B cell (primary cell): ENCODE results near the gene PRKACB. TPM values are rescaled to one million over a fixed set of nuclear protein-coding genes. Genes with fewer than 3 reads are reported as not detected.
"Not testable (repeated sequence)": the region's sequence is repeated elsewhere in the genome, so short reads cannot be mapped to it uniquely, and the experiment has no call there.

Experiments
- ATAC-seq: fragments of 200-7000 bp; cut with Tn5 transposase; one replicate; pipeline ENCODE4 v1.10.0; 2021; ENCODE audit warnings: low read depth, mild to moderate bottlenecking, moderate number of reproducible peaks, moderate library complexity
- CTCF ChIA-PET: fragments of 350-600 bp; sonication (Branson Sonifier 250); formaldehyde crosslinking; loops from one replicate; lab custom pipeline; 2021; ENCODE audit warnings: antibody characterized with exemption, inconsistent platforms; lab: Charles Lee
- POLR2A ChIA-PET: fragments of 350-600 bp; sonication (Branson Sonifier 250); formaldehyde crosslinking; loops from one replicate; lab custom pipeline; 2021; ENCODE audit warnings: antibody characterized with exemption; lab: Charles Lee
- DNase-seq: peaks from one replicate; pipeline ENCODE4 v3.0.0; 2013
- H2AFZ ChIP-seq: 2 replicates; pipeline ENCODE4 v1.6.1; 2012; ENCODE audit warnings: mild to moderate bottlenecking, low read depth, low read length; ENCODE audit not compliant: insufficient read depth, poor library complexity, severe bottlenecking
- H3K27ac ChIP-seq, 2 donors: 1 replicate in 1 of 2; 2 replicates in 1 of 2; pipeline ENCODE4 v1.5.1; 2012 to 2013; ENCODE audit warnings: low read length in 2 of 2, mild to moderate bottlenecking in 2 of 2, moderate library complexity in 1 of 2
- H3K27me3 ChIP-seq, 4 experiments: fragments of 200-600 bp in 1 of 4; sonication (generic) in 1 of 4; replicated peaks in 1 of 4; 1 replicate in 2 of 4; 2 replicates in 2 of 4; pipeline versions ENCODE4 v1.6.1 to v1.7.0; 2013 to 2016; ENCODE audit warnings: low read length in 3 of 4, mild to moderate bottlenecking in 2 of 4, mixed read lengths in 1 of 4, moderate library complexity in 1 of 4; ENCODE audit not compliant: insufficient read depth in 4 of 4, control insufficient read depth in 3 of 4; ENCODE audit errors: control extremely low read depth in 1 of 4
- H3K36me3 ChIP-seq, 2 experiments: replicated peaks in 1 of 2; 1 replicate in 1 of 2; 2 replicates in 1 of 2; pipeline versions ENCODE4 v1.6.1 to v1.7.1; 2013; ENCODE audit warnings: low read length in 1 of 2; ENCODE audit not compliant: insufficient read depth in 2 of 2, control insufficient read depth in 1 of 2; ENCODE audit errors: control extremely low read depth in 1 of 2, extremely low read depth in 1 of 2
- H3K4me1 ChIP-seq, 2 donors: fragments of 200-600 bp in 1 of 2; sonication (generic) in 1 of 2; 1 replicate in 1 of 2; 2 replicates in 1 of 2; pipeline versions ENCODE4 v1.5.1 to v1.6.1; 2013 to 2017; ENCODE audit warnings: low read length in 2 of 2; ENCODE audit not compliant: control insufficient read depth in 2 of 2, insufficient read depth in 2 of 2
- H3K4me2 ChIP-seq: replicated peaks from 2 replicates; pipeline ENCODE3; 2012; ENCODE audit warnings: mild to moderate bottlenecking, low read depth, low read length; ENCODE audit not compliant: poor library complexity, severe bottlenecking
- H3K4me3 ChIP-seq, 5 experiments: fragments of 200-600 bp in 1 of 5; sonication (generic) in 1 of 5; 1 replicate in 3 of 5; 2 replicates in 2 of 5; pipeline versions ENCODE4 v1.5.1 to v1.7.0; 2011 to 2016; ENCODE audit warnings: low read length in 4 of 5, mild to moderate bottlenecking in 4 of 5, low read depth in 2 of 5, control low read depth in 1 of 5, moderate library complexity in 1 of 5; ENCODE audit not compliant: insufficient read depth in 1 of 5; ENCODE audit errors: control extremely low read depth in 1 of 5, extremely low read depth in 1 of 5
- H3K79me2 ChIP-seq: fragments of 200-600 bp; sonication (generic); one replicate; pipeline ENCODE4 v1.6.0; 2016; ENCODE audit warnings: low read length; ENCODE audit not compliant: control insufficient read depth, insufficient read depth
- H3K9ac ChIP-seq: fragments of 200-600 bp; sonication (generic); 2 replicates; pipeline ENCODE4 v1.6.1; 2017; ENCODE audit warnings: mild to moderate bottlenecking, low read length, moderate library complexity
- H3K9me3 ChIP-seq, 3 donors: one replicate each; pipeline versions ENCODE4 v1.6.1 to v1.7.1; 2013; ENCODE audit warnings: low read length in 2 of 3; ENCODE audit not compliant: control insufficient read depth in 2 of 3, insufficient read depth in 1 of 3; ENCODE audit errors: control extremely low read depth in 1 of 3
- H4K20me1 ChIP-seq: 2 replicates; pipeline ENCODE4 v1.6.0; 2012; ENCODE audit warnings: mild to moderate bottlenecking, low read length; ENCODE audit not compliant: insufficient read depth, control insufficient read depth, poor library complexity, severe bottlenecking
- H3K27ac Mint-ChIP-seq: one replicate; pipeline ENCODE4 v1.8.0; 2021; ENCODE audit warnings: mixed read lengths
- H3K27me3 Mint-ChIP-seq: one replicate; pipeline ENCODE4 v1.8.0; 2021; ENCODE audit warnings: mixed read lengths
- H3K4me1 Mint-ChIP-seq: one replicate; pipeline ENCODE4 v1.8.0; 2021; ENCODE audit warnings: mixed read lengths
- H3K4me3 Mint-ChIP-seq: one replicate; pipeline ENCODE4 v1.8.0; 2021; ENCODE audit warnings: mixed read lengths
- H3K9me3 Mint-ChIP-seq: one replicate; pipeline ENCODE4 v1.8.0; 2022; ENCODE audit warnings: mixed read lengths; ENCODE audit not compliant: insufficient read depth
- CTCF ChIP-seq: fragments of 200-600 bp; IDR thresholded peaks from one replicate; pipeline ENCODE4 v1.8.0; 2022; ENCODE audit warnings: antibody characterized with exemption, mild to moderate bottlenecking
- EZH2 ChIP-seq: IDR thresholded peaks from 2 replicates; pipeline ENCODE4 v1.6.1; 2012; ENCODE audit warnings: borderline replicate concordance, low read depth, mild to moderate bottlenecking, moderate library complexity, low read length; ENCODE audit not compliant: insufficient read depth, poor library complexity, severe bottlenecking
- WGBS: methylation state at CpG from one replicate; pipeline ENCODE4 v1.1.5; 2013; ENCODE audit warnings: missing lambda C conversion rate; ENCODE audit not compliant: insufficient coverage; 5-methylcytosine and 5-hydroxymethylcytosine counted together
- intact Hi-C: fragments of 100-400 bp; cut with micrococcal nuclease; formaldehyde crosslinking; loops from one replicate; pipeline ENCODE4 v1.10.0; 2022
- polyA plus RNA-seq: library from polyadenylated mRNA; depleted of rRNA; stranded (reverse); fragments of >200 nt; gene quantifications from 2 replicates; pipeline ENCODE4 v1.2.3, GENCODE V29; 2012
- total RNA-seq, 2 donors: library from RNA; stranded (reverse); fragments of 120-200 nt in 1 of 2; gene quantifications; 1 replicate in 1 of 2; 2 replicates in 1 of 2; pipeline versions ENCODE4 v1.2.3 to v1.2.4, GENCODE V29; 2013 to 2022

Gene PRKACB
- total and polyA plus RNA-seq, 2 donors (not counting 1 experiment from before 2014, with no cell fraction given) = 14.9 to 53.9 TPM

GRCh38 chr1:84103197-84103992 lies 40.7 kb upstream of the PRKACB start:
- intact Hi-C loops = no loop called here
- no peak for ATAC-seq
- Mint-ChIP-seq H3K4me3 (no peak overlapping the region), H3K27ac (no peak overlapping the region), H3K9me3 (peaks cover 3% of the 10 kb centered on the region), H3K4me1 (no peaks in the 10 kb centered on the region), H3K27me3 (no peaks in the 10 kb centered on the region)
- H2AFZ ChIP-seq = no peak overlapping the region
- no peaks in the 10 kb centered on the region for H4K20me1 ChIP-seq
- no peak overlapping the region for H3K4me3 ChIP-seq
- no peaks in the 10 kb centered on the region for H3K36me3 ChIP-seq
- H3K4me2 ChIP-seq = no peak overlapping the region
- no peaks in the 10 kb centered on the region for H3K27me3 ChIP-seq
- H3K4me1 ChIP-seq = no peaks in the 10 kb centered on the region
- ChIA-PET CTCF (no interaction called here), POLR2A (no interaction called here)
- DNase-seq = no peak
- no peak for TF ChIP-seq CTCF
- TF ChIP-seq EZH2 = no peak
- H3K27ac ChIP-seq = no peak overlapping the region
- H3K9me3 ChIP-seq = peaks cover 0 to 2% (median 0%) of the 10 kb centered on the region in 3 donors
- no peaks in the 10 kb centered on the region for H3K79me2 ChIP-seq
- H3K9ac ChIP-seq = no peak overlapping the region
- WGBS = no CpG with 5 or more reads among the region's 3 CpGs

GRCh38 chr1:84107538-84107937 lies 36.5 kb upstream of the PRKACB start:
- intact Hi-C loops, H3K9me3 Mint-ChIP-seq, H3K9me3 ChIP-seq, H4K20me1 ChIP-seq, H2AFZ ChIP-seq, H3K4me3 ChIP-seq, H3K27me3 Mint-ChIP-seq, DNase-seq, H3K36me3 ChIP-seq, H3K4me1 ChIP-seq, H3K79me2 ChIP-seq, H3K27ac ChIP-seq, ATAC-seq, H3K4me1 Mint-ChIP-seq, H3K4me3 Mint-ChIP-seq, H3K27me3 ChIP-seq, CTCF ChIA-PET, POLR2A ChIA-PET, H3K4me2 ChIP-seq, H3K9ac ChIP-seq, H3K27ac Mint-ChIP-seq: not testable (repeated sequence)
- no CpG with 5 or more reads among the region's 1 CpG for WGBS
